ENCODE measurements around the gene FBXO38. TPM values are rescaled to one million over a fixed set of nuclear protein-coding genes. Genes with fewer than 3 reads are reported as not detected.
A peak's percentile ranks its signal among the peaks of the same experiment; 100 is the strongest.

FBXO38 gene
- total RNA-seq, 1 donor from 2014 or later = 132 TPM

DNA sequence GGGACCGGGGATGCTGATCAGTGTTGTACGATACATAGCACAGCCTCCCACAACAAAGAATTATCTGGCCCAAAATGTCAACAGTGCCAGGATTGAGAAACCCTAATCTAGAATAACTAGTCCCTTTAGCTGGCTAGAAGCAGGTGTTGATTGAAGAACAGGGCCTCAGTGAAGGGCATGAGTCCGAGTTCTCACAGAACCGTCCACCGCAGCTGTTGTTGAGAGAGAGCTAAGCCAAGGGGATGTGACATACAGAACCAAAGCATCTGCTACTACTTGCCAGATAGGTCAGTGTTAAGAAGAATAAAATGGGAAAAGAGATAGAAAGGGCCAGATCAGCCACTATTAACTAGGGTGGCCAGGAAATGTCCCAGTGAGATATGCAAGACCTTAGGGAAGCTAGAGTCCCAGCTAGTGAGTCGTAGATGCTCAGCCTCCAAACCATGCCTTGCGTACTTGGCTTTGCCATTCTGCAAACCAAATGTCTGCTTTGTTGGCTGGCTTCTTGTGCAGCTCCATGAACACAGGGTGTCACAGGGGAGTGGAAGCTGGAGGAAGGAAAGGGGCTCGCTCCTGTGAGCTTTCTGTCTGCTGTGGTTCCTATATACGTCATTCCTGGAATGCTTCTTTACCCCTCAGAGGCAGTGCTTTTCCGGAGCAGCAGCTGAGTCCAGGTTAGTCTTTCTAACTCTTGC, 68.9 kb downstream of the FBXO38 start:
- Mint-ChIP-seq H3K27ac (ENCODE audit: unreplicated experiment) (no peak overlapping the region), H3K9me3 (ENCODE audit: unreplicated experiment) (no peaks in the 10 kb centered on the region), H3K27me3 (ENCODE audit: unreplicated experiment) (no peaks in the 10 kb centered on the region), H3K4me3 (ENCODE audit: unreplicated experiment) (no peak overlapping the region), H3K36me3 (ENCODE audit: unreplicated experiment) (no peaks in the 10 kb centered on the region), H3K4me1 (ENCODE audit: low read depth, unreplicated experiment) (peaks cover 5% of the 10 kb centered on the region)
- no peak for DNase-seq
- TF ChIP-seq, protein P1, sequence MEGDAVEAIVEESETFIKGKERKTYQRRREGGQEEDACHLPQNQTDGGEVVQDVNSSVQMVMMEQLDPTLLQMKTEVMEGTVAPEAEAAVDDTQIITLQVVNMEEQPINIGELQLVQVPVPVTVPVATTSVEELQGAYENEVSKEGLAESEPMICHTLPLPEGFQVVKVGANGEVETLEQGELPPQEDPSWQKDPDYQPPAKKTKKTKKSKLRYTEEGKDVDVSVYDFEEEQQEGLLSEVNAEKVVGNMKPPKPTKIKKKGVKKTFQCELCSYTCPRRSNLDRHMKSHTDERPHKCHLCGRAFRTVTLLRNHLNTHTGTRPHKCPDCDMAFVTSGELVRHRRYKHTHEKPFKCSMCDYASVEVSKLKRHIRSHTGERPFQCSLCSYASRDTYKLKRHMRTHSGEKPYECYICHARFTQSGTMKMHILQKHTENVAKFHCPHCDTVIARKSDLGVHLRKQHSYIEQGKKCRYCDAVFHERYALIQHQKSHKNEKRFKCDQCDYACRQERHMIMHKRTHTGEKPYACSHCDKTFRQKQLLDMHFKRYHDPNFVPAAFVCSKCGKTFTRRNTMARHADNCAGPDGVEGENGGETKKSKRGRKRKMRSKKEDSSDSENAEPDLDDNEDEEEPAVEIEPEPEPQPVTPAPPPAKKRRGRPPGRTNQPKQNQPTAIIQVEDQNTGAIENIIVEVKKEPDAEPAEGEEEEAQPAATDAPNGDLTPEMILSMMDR (IDR thresholded peaks at IDR 0.05; ENCODE audit: partially characterized antibody, unreplicated experiment) = no peak

DNA sequence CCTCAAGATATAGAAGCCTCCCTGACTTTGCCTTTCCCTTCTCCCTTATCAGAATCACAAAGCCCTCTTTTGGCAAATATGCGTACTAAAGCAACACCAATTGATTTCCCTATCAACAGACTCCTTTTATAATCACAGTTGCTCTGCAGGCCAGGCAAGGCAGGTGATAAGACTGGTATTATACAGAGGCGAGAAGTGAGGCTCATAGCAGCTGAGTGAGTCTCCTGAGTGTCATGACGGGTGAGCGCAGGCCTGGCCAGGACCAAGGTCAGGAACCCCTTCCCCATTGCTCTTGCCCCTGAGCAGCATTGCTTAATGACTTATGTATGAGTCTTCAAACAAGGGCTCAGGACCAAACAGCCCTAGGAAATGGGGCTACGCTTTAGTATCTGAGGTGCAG, 70.8 kb downstream of the FBXO38 start:
- no peaks in the 10 kb centered on the region for H3K9me3 Mint-ChIP-seq (ENCODE audit: unreplicated experiment)
- H3K4me1 Mint-ChIP-seq (ENCODE audit: low read depth, unreplicated experiment) = peaks cover 5% of the 10 kb centered on the region
- TF ChIP-seq, protein P1 (IDR thresholded peaks at IDR 0.05; ENCODE audit: partially characterized antibody, unreplicated experiment) = no peak
- no peak overlapping the region for H3K27ac Mint-ChIP-seq (ENCODE audit: unreplicated experiment)
- no peak overlapping the region for H3K4me3 Mint-ChIP-seq (ENCODE audit: unreplicated experiment)
- no peaks in the 10 kb centered on the region for H3K36me3 Mint-ChIP-seq (ENCODE audit: unreplicated experiment)
- no peak for DNase-seq
- H3K27me3 Mint-ChIP-seq (ENCODE audit: unreplicated experiment) = no peaks in the 10 kb centered on the region

DNA sequence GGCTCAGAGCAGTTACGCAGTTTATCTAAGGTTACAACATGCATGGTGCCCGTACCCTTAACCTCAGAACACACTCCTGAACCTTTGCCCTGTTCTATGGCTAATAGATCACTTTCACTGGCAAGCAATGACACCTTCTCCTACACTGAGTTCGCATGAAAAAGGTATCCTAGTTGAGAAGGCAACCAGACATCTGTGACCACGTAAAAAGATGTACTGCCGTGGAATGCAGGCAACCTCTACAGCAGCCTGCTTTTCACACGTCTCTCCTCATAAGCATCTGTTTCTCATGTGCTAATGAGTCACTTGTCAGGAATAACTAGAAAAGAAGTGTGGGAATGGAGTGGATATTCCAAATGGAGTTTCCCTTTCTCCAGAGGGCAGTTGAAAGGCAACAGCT, 71.4 kb downstream of the FBXO38 start:
- Mint-ChIP-seq H3K4me3 (ENCODE audit: unreplicated experiment) (no peak overlapping the region), H3K9me3 (ENCODE audit: unreplicated experiment) (no peaks in the 10 kb centered on the region), H3K27me3 (ENCODE audit: unreplicated experiment) (no peaks in the 10 kb centered on the region), H3K36me3 (ENCODE audit: unreplicated experiment) (no peaks in the 10 kb centered on the region), H3K4me1 (ENCODE audit: low read depth, unreplicated experiment) (peaks cover 5% of the 10 kb centered on the region), H3K27ac (ENCODE audit: unreplicated experiment) (no peak overlapping the region)
- DNase-seq = no peak
- TF ChIP-seq, protein P1 (IDR thresholded peaks at IDR 0.05; ENCODE audit: partially characterized antibody, unreplicated experiment) = no peak

DNA sequence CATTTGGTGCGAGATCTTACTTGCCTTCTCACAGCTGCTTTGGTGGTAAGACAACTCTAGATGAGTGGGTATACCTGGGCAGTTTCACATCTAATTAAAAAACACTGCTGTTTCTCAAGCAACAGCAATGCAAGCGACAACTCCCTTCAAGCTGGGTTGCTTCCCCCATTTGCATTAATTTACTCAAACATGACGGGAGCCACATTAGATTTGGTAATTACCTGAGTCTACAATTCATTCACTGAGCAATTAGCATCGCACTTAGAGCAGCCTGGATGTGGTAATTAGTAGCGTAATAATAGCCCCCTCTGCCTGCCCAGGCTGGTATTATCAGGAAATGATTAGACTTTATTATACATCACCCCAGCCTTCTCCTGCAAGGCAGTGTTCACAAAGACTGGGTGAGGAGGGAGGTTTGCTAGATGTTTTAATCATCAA, 73.4 kb downstream of the FBXO38 start:
- no peak overlapping the region for H3K27ac Mint-ChIP-seq (ENCODE audit: unreplicated experiment)
- TF ChIP-seq, protein P1 (IDR thresholded peaks at IDR 0.05; ENCODE audit: partially characterized antibody, unreplicated experiment) = no peak
- DNase-seq = peak; percentile 20
- peaks cover 5% of the 10 kb centered on the region for H3K4me1 Mint-ChIP-seq (ENCODE audit: low read depth, unreplicated experiment)
- no peaks in the 10 kb centered on the region for H3K36me3 Mint-ChIP-seq (ENCODE audit: unreplicated experiment)
- H3K27me3 Mint-ChIP-seq (ENCODE audit: unreplicated experiment) = no peaks in the 10 kb centered on the region
- no peak overlapping the region for H3K4me3 Mint-ChIP-seq (ENCODE audit: unreplicated experiment)
- H3K9me3 Mint-ChIP-seq (ENCODE audit: unreplicated experiment) = no peaks in the 10 kb centered on the region

DNA sequence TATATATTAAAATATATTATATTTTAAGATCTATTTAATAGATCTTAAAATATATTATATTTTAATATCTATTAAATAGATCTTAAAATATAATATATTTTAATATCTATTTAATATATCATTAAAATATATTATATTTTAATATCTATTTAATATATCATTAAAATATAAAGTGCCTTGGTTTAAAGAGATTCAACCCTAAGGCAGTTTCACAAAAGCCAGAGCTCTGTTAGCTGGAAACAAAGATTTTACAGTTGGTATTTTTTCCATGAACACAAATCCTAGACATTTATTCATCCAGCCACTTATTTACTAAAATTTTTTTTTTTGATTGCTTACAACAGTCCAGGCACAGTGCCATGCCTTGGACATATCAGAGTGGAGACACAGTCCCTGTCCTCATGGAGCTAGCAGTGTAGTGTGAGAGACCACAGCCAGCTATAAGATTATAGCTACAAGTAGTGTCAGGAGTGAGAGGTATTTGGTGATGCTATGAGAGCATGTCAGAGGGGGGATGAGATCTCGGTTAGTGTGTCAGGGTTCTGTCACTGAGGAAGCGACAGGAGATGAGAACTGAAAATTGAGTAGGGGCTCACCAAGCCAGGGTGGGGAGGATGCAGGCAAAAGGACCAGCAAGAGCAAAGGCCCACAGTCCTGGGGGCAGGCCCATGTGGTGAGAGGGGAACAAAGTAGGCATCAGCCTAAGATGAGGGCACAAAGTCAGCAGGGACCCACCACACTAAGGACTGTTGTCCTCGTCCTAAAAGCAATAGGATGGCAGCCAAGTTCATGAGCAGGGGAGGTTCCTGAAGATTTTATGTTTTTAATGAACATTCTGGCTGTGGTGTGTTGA, 74.5 kb downstream of the FBXO38 start:
- Mint-ChIP-seq H3K4me3 (ENCODE audit: unreplicated experiment) (no peak overlapping the region), H3K36me3 (ENCODE audit: unreplicated experiment) (no peaks in the 10 kb centered on the region), H3K9me3 (ENCODE audit: unreplicated experiment) (no peaks in the 10 kb centered on the region), H3K27ac (ENCODE audit: unreplicated experiment) (no peak overlapping the region), H3K4me1 (ENCODE audit: low read depth, unreplicated experiment) (peaks cover 5% of the 10 kb centered on the region), H3K27me3 (ENCODE audit: unreplicated experiment) (no peaks in the 10 kb centered on the region)
- no peak for DNase-seq
- TF ChIP-seq, protein P1 (IDR thresholded peaks at IDR 0.05; ENCODE audit: partially characterized antibody, unreplicated experiment) = no peak
